Endothelial cell of umbilical vein (primary cell): ENCODE results near the gene ZNF831.

Source experiments
- EZH2 ChIP-seq: IDR thresholded peaks from 2 replicates; pipeline ENCODE4 v1.6.1; 2012; ENCODE audit warnings: borderline replicate concordance, low read depth, mild to moderate bottlenecking, moderate library complexity, low read length, inconsistent platforms; ENCODE audit not compliant: severe bottlenecking
- POLR2A ChIP-seq: IDR thresholded peaks from 2 replicates; pipeline ENCODE4 v1.6.1; 2012; ENCODE audit warnings: low read depth, mild to moderate bottlenecking, control low read depth, low read length
- POLR2AphosphoS5 ChIP-seq: IDR thresholded peaks from 2 replicates; pipeline ENCODE4 v1.6.1; 2012; ENCODE audit warnings: low read depth, mild to moderate bottlenecking, control low read depth, low read length, moderate library complexity; ENCODE audit not compliant: insufficient read depth
- TF ChIP-seq, protein P1 (sequence below), 2 donors: IDR thresholded peaks; 1 replicate in 1 of 2; 2 replicates in 1 of 2; pipeline ENCODE4 v1.5.1; 2011; ENCODE audit warnings: low read length in 2 of 2, mild to moderate bottlenecking in 2 of 2, moderate library complexity in 2 of 2, control low read depth in 1 of 2, inconsistent platforms in 1 of 2, low read depth in 1 of 2; ENCODE audit not compliant: insufficient read depth in 1 of 2; ENCODE audit errors: extremely low read depth in 1 of 2
- TF ChIP-seq, protein P2 (sequence below): IDR thresholded peaks from 2 replicates; pipeline ENCODE4 v1.6.1; 2011; ENCODE audit not compliant: insufficient read depth, insufficient read length

DNA sequence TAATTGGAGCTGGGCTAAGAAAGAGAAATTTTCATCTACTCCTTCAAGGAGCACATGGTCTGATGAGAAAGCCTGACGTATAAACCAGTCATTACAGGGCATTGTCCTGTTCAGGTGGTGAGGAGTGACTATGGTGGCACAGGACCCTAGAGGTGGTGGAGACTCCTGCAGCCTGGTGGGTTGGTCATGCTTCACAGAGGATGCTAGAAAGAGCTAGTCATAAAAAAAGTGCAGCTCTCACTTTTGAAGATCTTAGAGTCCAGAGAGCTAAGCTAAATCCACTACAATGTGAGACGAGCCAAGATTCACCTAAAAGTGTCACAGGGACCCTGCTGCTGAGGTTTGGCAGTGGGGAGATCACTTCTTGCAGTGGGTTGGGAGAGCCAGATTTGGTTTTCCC is 9.8 kb upstream of the ZNF831 start:
- TF ChIP-seq, protein P1, sequence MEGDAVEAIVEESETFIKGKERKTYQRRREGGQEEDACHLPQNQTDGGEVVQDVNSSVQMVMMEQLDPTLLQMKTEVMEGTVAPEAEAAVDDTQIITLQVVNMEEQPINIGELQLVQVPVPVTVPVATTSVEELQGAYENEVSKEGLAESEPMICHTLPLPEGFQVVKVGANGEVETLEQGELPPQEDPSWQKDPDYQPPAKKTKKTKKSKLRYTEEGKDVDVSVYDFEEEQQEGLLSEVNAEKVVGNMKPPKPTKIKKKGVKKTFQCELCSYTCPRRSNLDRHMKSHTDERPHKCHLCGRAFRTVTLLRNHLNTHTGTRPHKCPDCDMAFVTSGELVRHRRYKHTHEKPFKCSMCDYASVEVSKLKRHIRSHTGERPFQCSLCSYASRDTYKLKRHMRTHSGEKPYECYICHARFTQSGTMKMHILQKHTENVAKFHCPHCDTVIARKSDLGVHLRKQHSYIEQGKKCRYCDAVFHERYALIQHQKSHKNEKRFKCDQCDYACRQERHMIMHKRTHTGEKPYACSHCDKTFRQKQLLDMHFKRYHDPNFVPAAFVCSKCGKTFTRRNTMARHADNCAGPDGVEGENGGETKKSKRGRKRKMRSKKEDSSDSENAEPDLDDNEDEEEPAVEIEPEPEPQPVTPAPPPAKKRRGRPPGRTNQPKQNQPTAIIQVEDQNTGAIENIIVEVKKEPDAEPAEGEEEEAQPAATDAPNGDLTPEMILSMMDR (IDR thresholded peaks at IDR 0.05; ENCODE audit: extremely low read depth in 1 of 2, insufficient read depth in 1 of 2, low read depth in 1 of 2, low read length in 2 of 2) = no peak
- TF ChIP-seq POLR2AphosphoS5 = no peak
- no peak for TF ChIP-seq EZH2
- TF ChIP-seq POLR2A = no peak
- TF ChIP-seq, protein P2, sequence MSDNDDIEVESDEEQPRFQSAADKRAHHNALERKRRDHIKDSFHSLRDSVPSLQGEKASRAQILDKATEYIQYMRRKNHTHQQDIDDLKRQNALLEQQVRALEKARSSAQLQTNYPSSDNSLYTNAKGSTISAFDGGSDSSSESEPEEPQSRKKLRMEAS = no peak
